A673 (cell line): ENCODE results near the gene EPS15.

Experiments used
- EZH2 ChIP-seq: fragments of 200-600 bp; sonication (generic); IDR thresholded peaks from 2 replicates; pipeline ENCODE4 v1.6.1; 2017; ENCODE audit warnings: borderline replicate concordance, low read depth, mild to moderate bottlenecking, mixed read lengths, antibody characterized with exemption, low read length; ENCODE audit not compliant: poor library complexity, severe bottlenecking
- TF ChIP-seq, protein P1 (sequence below): fragments of 300-800, 200-600 bp; sonication (generic); conservative IDR thresholded peaks from 2 replicates; pipeline ENCODE4 v1.5.1; 2017; ENCODE audit warnings: low read depth, mild to moderate bottlenecking, antibody characterized with exemption, low read length, moderate library complexity, mixed read lengths

DNA sequence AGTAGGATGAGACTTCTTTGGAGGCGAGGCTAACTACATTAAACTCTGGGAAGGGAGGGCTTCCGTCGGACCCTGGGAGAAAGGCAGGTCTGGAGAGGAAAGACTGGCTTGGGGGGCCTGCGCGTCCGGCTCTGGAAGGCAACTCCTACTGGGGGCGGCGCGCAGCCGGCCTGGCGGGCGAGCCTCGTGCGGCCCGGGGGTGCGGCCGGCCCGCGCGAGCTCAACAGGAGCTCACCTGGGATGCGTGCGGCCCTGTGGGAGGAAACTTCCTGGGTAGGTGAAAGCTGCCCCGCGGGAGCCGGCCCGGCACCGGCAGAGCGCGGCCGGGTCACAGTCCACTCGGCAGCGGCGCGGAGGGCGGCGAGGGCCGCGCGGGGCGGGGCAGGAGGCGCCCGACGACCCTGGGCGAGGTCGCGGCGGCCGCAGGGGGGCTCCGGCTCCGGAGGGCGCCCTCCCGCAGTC lies 449 bp downstream of the EPS15 start:
- TF ChIP-seq, protein P1, sequence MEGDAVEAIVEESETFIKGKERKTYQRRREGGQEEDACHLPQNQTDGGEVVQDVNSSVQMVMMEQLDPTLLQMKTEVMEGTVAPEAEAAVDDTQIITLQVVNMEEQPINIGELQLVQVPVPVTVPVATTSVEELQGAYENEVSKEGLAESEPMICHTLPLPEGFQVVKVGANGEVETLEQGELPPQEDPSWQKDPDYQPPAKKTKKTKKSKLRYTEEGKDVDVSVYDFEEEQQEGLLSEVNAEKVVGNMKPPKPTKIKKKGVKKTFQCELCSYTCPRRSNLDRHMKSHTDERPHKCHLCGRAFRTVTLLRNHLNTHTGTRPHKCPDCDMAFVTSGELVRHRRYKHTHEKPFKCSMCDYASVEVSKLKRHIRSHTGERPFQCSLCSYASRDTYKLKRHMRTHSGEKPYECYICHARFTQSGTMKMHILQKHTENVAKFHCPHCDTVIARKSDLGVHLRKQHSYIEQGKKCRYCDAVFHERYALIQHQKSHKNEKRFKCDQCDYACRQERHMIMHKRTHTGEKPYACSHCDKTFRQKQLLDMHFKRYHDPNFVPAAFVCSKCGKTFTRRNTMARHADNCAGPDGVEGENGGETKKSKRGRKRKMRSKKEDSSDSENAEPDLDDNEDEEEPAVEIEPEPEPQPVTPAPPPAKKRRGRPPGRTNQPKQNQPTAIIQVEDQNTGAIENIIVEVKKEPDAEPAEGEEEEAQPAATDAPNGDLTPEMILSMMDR = no peak
- no peak for TF ChIP-seq EZH2
